Lung (tissue), 12 donors: ENCODE measurements around the gene TULP3. TPM values are rescaled to one million over a fixed set of nuclear protein-coding genes. Genes with fewer than 3 reads are reported as not detected.

Experiments
- ATAC-seq: fragments of 200-7000 bp; cut with Tn5 transposase; one replicate; pipeline ENCODE4 v1.9.1; 2020; ENCODE audit warnings: moderate number of reproducible peaks; ENCODE audit not compliant: insufficient read depth, low FRiP score
- DNase-seq, 3 donors: peaks; one replicate each; pipeline ENCODE4 v3.0.0-alpha.2; 2013 to 2017
- H3K27ac ChIP-seq, 2 donors: one replicate each; pipeline ENCODE4 v1.5.1; 2013; ENCODE audit warnings: mild to moderate bottlenecking in 2 of 2, moderate library complexity in 2 of 2, control low read depth in 1 of 2, inconsistent platforms in 1 of 2, low read depth in 1 of 2, low read length in 1 of 2
- H3K27me3 ChIP-seq, 3 donors: one replicate each; pipeline ENCODE4 v1.5.1; 2013; ENCODE audit warnings: low read length in 2 of 3; ENCODE audit not compliant: control insufficient read depth in 3 of 3, insufficient read depth in 3 of 3
- H3K36me3 ChIP-seq, 4 donors: one replicate each; pipeline ENCODE4 v1.5.1; 2013; ENCODE audit warnings: low read length in 4 of 4, mild to moderate bottlenecking in 1 of 4, moderate library complexity in 1 of 4; ENCODE audit not compliant: control insufficient read depth in 4 of 4, insufficient read depth in 4 of 4
- H3K4me1 ChIP-seq, 5 donors: one replicate each; pipeline ENCODE4 v1.5.1; 2013; ENCODE audit warnings: low read length in 5 of 5, mild to moderate bottlenecking in 2 of 5, moderate library complexity in 1 of 5; ENCODE audit not compliant: control insufficient read depth in 5 of 5, insufficient read depth in 5 of 5
- H3K4me3 ChIP-seq: one replicate; pipeline ENCODE4 v1.5.1; 2013; ENCODE audit warnings: mild to moderate bottlenecking, control low read depth, moderate library complexity
- H3K9ac ChIP-seq, 2 donors: one replicate each; pipeline ENCODE4 v1.5.1; 2013; ENCODE audit warnings: low read length in 2 of 2, control low read depth in 1 of 2; ENCODE audit not compliant: insufficient read depth in 1 of 2
- H3K9me3 ChIP-seq, 4 donors: one replicate each; pipeline ENCODE4 v1.5.1; 2013; ENCODE audit warnings: low read length in 3 of 4, mild to moderate bottlenecking in 1 of 4, moderate library complexity in 1 of 4; ENCODE audit not compliant: control insufficient read depth in 4 of 4, insufficient read depth in 3 of 4
- CTCF ChIP-seq: IDR thresholded peaks from 2 replicates; pipeline ENCODE4 v1.5.1; 2012; ENCODE audit warnings: mild to moderate bottlenecking; ENCODE audit errors: control extremely low read depth, extremely low read depth
- WGBS, 2 donors: extraction: QIAGEN DNeasy Blood & Tissue Kit; methylation state at CpG; one replicate each; pipeline ENCODE4 v1.1.7; 2013; 5-methylcytosine and 5-hydroxymethylcytosine counted together
- polyA plus RNA-seq, 2 donors: library from polyadenylated mRNA; stranded (reverse); fragments of 200-250 nt; gene quantifications; one replicate each; pipeline ENCODE4 v1.2.1, GENCODE V29; 2013
- total RNA-seq, 2 donors: library from RNA; depleted of rRNA in 1 of 2; stranded (reverse); fragments of >200 nt in 1 of 2; gene quantifications; one replicate each; pipeline ENCODE4 v1.2.1, GENCODE V29; 2014 to 2021
- donor health status: control.
- donor health status: control.
- donor health status: Bipolar disorder and iron deficiency.
- donor health status: healthy.
- donor health status: DM: yes; HTN: yes; CAD: no.

Gene TULP3
- total and polyA plus RNA-seq, 4 donors = 7.4 to 30.7 (median 13.2) TPM

GRCh38 chr12:2940564-2940963 is 49.9 kb downstream of the TULP3 start:
- Histone ChIP-seq H3K36me3 (peaks cover 6 to 24% (median 14%) of the 10 kb centered on the region in 4 donors), H3K4me3 (no peak overlapping the region), H3K9ac (no peak overlapping the region), H3K27me3 (no peaks in the 10 kb centered on the region), H3K4me1 (peaks cover 0 to 10% (median 0%) of the 10 kb centered on the region in 5 donors), H3K27ac (no peak overlapping the region), H3K9me3 (no peaks in the 10 kb centered on the region)
- no peak for TF ChIP-seq CTCF
- no peak for ATAC-seq
- no peak for DNase-seq
- 57 to 72% methylated on average over 10 of the region's 10 CpGs for WGBS, 2 donors

GRCh38 chr12:2941524-2941923 is 50.8 kb downstream of the TULP3 start:
- no peak overlapping the region for H3K27ac ChIP-seq
- DNase-seq = no peak
- WGBS, 2 donors = 81 to 87% methylated on average over 8 of the region's 8 CpGs

GRCh38 chr12:2944401-2945047 is 53.8 kb downstream of the TULP3 start:
- whole genome bisulfite sequencing, 2 donors = 31 to 37% methylated on average over 24 of the region's 24 CpGs
- Histone ChIP-seq H3K36me3 (peaks cover 0 to 9% (median 5%) of the 10 kb centered on the region in 4 donors), H3K9ac (no peak overlapping the region), H3K27me3 (no peaks in the 10 kb centered on the region), H3K4me1 (peaks cover 0 to 10% (median 0%) of the 10 kb centered on the region in 5 donors), H3K9me3 (no peaks in the 10 kb centered on the region), H3K27ac (no peak overlapping the region), H3K4me3 (no peak overlapping the region)
- DNase-seq = peak; percentile 54 to 76 (median 60)
- ATAC-seq = no peak
- TF ChIP-seq CTCF = peak; percentile 40

More at GRCh38 chr12:2941524-2941923, 50.8 kb downstream of the TULP3 start:
- ATAC-seq = no peak
- Histone ChIP-seq H3K9me3 (no peaks in the 10 kb centered on the region), H3K4me3 (no peak overlapping the region), H3K36me3 (peaks cover 6 to 24% (median 14%) of the 10 kb centered on the region in 4 donors), H3K27me3 (no peaks in the 10 kb centered on the region), H3K9ac (no peak overlapping the region), H3K4me1 (peaks cover 0 to 10% (median 0%) of the 10 kb centered on the region in 5 donors)
- TF ChIP-seq CTCF = no peak

GRCh38 chr12:2949411-2949810 is 58.7 kb downstream of the TULP3 start:
- no peak for ATAC-seq
- Histone ChIP-seq H3K36me3 (no peaks in the 10 kb centered on the region), H3K9me3 (no peaks in the 10 kb centered on the region), H3K27me3 (no peaks in the 10 kb centered on the region), H3K9ac (no peak overlapping the region), H3K27ac (no peak overlapping the region), H3K4me1 (peaks cover 0 to 4% (median 0%) of the 10 kb centered on the region in 5 donors), H3K4me3 (no peak overlapping the region)
- WGBS, 2 donors = 88 to 94% methylated on average over 4 of the region's 4 CpGs
- no peak for TF ChIP-seq CTCF
- DNase-seq = no peak
